A172 (cell line): ENCODE measurements around the gene MED29. TPM values are rescaled to one million over a fixed set of nuclear protein-coding genes. Genes with fewer than 3 reads are reported as not detected.

Experiments used
- DNase-seq: peaks from one replicate; pipeline ENCODE4 v3.0.0-alpha.2; 2015; ENCODE audit warnings: low spot score
- total RNA-seq: library from RNA; depleted of rRNA; stranded (reverse); fragments of >200 nt; shearing (Covaris generic); gene quantifications from 2 replicates; pipeline ENCODE4 v1.2.3, GENCODE V29; 2014

The MED29 gene
- total RNA-seq, 1 experiment from 2014 or later: 20.9 TPM

GRCh38 chr19:39427707-39428106 lies 36.5 kb downstream of the MED29 start:
- no peak for DNase-seq

DNA sequence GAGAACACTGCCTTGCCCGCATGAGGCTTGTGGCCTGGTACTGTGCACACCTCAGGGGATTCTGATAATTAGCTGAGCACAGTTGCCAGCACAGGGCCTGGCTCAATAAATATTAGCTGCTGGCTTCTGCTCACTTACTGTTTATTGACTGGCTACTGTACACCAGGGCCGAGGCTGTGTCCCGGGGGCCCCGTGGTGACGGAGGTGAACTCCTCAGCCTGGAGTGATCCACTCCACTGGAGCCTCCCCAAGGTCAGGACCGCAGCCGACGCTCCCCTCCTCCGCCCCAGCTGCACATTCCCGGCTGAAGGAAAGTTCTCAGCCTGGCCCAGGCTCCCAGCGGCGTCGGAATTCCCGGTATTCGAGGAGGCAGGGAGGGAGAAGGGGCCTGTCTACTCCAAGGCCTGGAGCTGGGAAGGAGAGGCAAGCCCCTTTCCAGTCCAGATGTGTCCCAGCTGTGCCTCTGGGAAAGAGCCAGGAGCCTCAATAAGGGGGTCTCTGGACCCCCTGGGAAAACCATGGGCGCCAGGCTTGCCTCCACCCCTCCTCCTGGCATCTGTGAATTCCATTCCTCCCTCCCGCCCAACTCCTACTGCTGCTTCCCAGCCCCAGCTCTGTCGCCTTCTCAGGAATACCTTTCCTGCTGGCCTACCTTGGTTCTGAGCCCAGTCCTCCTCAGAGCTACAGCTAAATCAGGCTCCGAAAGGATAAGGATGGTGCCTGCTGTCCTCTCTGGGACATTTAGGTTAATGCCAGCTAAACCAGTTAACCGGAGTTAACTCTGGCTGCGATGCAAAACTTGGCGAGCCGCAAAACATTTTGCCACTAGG lies 37.3 kb downstream of the MED29 start:
- peak; percentile 86 for DNase-seq

GRCh38 chr19:39430675-39431593 lies 39.8 kb downstream of the MED29 start:
- peak; percentile 99 for DNase-seq

GRCh38 chr19:39432677-39433025 lies 41.5 kb downstream of the MED29 start:
- DNase-seq: no peak

GRCh38 chr19:39433480-39434079 lies 42.4 kb downstream of the MED29 start:
- no peak for DNase-seq

GRCh38 chr19:39434123-39435076 lies 43.2 kb downstream of the MED29 start:
- DNase-seq: no peak

- DNase-seq: peak; percentile 98
These were observed 44.5 kb downstream of the MED29 start, which contains the start of gene RPS16 for GRCh38 chr19:39435499-39436349. Gene RPS16, minus strand, starts transcription at chr19:39435949. Its CDS starts 54 bp downstream, at chr19:39435895.

GRCh38 chr19:39436350-39436716 lies 45.2 kb downstream of the MED29 start:
- no peak for DNase-seq

- DNase-seq: peak; percentile 41
These were observed 47.2 kb downstream of the MED29 start for GRCh38 chr19:39438270-39438934.

- no peak for DNase-seq
These were observed 53.5 kb downstream of the MED29 start for GRCh38 chr19:39444598-39445195.

DNA sequence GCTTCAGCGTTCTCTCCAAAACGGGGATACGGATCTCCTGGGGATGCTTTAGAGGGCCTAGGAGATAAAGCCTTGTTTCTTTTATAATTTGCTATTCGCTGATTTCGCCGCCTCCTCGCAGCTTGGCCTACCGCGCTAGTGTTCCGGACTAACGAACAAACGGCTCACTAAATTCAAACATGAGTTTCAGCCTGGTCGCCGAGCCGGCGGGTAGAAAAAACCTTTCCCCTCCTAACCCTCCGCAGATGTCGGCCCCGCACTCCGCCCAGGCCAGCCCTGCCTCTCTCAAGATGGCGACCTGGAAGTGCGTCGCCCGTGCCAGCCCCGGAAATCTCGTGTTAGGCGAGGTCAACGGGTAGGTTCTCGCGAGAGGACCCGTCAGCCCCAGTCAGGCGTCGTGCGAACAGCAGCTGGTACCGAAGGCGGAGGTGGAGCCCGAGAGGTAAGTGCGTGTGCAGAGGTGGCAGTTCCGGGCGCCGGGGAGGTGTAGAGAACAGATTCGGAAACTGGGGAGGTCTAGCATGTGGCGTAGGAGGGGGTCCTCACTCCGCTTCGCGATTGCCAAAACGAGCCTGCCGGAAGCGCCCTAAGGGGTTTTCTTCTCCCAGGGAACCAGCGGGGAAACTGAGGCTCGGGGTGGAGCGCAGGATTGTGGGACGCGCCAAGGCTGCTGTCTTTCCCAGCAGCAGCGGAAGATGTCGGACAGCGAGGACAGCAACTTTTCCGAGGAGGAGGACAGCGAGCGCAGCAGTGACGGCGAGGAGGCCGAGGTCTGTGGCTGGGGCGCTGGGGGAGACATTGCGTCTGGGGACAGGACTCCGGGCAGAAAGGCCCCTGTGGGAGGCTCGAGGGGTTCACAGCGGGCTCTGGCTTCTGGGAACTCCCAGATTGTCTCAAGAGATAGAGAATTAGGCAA lies 54.3 kb downstream of the MED29 start, which contains the start of gene SUPT5H:
SUPT5H (plus strand) TSS at position 387 of the 916 bp plus-strand sequence; CDS start at position 696, 309 bp downstream.
- peak; percentile 96 for DNase-seq

DNA sequence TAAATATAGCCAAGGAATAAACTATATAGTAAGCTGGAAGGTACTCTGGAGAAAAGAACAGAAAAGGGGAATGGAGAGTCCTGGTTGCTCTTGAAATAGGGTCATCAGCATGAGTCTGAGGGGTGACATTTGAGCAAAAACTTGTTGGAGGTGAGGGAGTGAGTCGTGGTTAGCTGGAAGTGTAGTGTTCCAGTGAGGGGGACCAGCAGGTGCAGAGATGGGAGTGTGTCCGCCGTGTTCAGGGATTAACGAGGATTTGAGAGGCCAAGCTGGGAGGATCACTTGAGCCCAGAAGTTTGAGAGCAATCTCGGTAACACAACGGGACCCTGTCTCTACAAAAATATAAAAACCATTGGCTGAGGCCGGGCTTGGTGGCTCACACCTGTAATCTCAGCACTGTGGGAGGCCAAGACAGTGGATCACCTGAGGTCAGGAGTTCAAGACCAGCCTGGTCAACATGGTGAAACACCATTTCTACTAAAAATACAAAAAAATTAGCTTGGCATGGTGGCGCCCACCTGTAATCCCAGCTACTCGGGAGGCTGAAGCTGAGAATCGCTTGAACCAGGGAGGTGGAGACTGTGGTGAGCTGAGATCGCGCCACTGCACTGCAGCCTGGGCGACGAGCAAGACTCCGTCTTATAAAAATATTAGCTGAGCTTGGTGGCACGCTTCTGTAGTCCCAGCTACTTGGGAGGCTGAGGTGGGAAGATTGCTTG lies 55.3 kb downstream of the MED29 start:
- DNase-seq: no peak

GRCh38 chr19:39448271-39448670 lies 57.1 kb downstream of the MED29 start:
- peak; percentile 89 for DNase-seq

DNA sequence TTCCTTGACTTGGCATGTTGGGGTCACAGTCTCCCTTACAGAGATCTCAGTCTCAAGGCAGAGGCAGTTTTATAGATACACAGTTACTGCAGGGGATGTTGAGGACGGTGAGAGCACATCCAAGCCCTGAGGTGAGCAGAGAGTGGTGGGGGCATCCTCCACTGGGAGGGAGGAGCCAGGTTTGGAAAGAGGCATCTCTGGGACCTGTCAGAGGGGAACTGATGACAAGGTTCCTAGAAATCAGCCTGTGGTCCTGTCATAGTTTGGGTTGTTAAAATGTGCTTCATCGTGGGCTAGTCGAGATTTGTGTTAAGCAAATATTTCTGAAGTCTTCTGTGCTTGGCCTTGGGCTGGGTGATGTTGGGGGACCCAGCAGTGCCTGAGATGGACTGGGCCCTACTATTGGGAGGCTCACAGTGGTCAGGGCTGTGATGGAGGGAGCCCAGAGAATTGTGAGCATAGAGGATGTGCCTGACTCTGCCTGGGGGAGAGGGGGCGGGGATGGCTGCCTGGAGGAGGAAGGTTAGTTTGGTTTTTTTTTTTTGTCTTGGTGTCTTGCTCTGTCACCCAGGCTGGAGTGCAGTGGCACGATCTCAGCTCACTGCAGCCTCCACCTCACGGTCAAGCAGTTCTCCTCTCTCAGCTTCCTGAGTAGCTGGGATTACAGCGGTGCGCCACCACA lies 58.1 kb downstream of the MED29 start:
- DNase-seq: no peak
